Measurements from ENCODE around the gene SGCE.
"Not testable (repeated sequence)": the region's sequence is repeated elsewhere in the genome, so short reads cannot be mapped to it uniquely, and the experiment has no call there.

The SGCE gene

GRCh38 chr7:94655848-94656657 is at the start of gene SGCE:
Gene SGCE (minus strand): TSS chr7:94656133. CDS start chr7:94656098, 35 bp downstream.
- H3K4me1 Mint-ChIP-seq = peaks cover 21% of the 10 kb centered on the region
- H3K27me3 Mint-ChIP-seq = peaks cover 26% of the 10 kb centered on the region
- peaks cover 5% of the 10 kb centered on the region for H3K36me3 Mint-ChIP-seq (ENCODE audit: insufficient read depth)
- peak within 1 kb of the TSS; percentile 44 for H3K27ac Mint-ChIP-seq (ENCODE audit: low read depth)
- no peaks in the 10 kb centered on the region for H3K9me3 Mint-ChIP-seq
- H3K4me3 Mint-ChIP-seq = peak within 1 kb of the TSS; percentile 78
- ATAC-seq (replicated peaks; ENCODE audit: extremely low read depth, poor library complexity, severe bottlenecking) = no peak
- peak in 1 of 2 donors; percentile 21 for DNase-seq (ENCODE audit: low spot score in 2 of 2)

- H3K4me3 Mint-ChIP-seq; DNase-seq (ENCODE audit: low spot score in 2 of 2); H3K27ac Mint-ChIP-seq (ENCODE audit: low read depth); ATAC-seq (replicated peaks; ENCODE audit: extremely low read depth, poor library complexity, severe bottlenecking); H3K36me3 Mint-ChIP-seq (ENCODE audit: insufficient read depth); H3K9me3 Mint-ChIP-seq; H3K4me1 Mint-ChIP-seq: not testable (repeated sequence)
- peaks cover 10% of the 10 kb centered on the region for H3K27me3 Mint-ChIP-seq
Measured at GRCh38 chr7:94705155-94706021, 49.5 kb upstream of the SGCE start.

- Mint-ChIP-seq H3K9me3 (no peaks in the 10 kb centered on the region), H3K27me3 (peaks cover under 1% of the 10 kb centered on the region), H3K4me1 (no peaks in the 10 kb centered on the region), H3K36me3 (ENCODE audit: insufficient read depth) (no peaks in the 10 kb centered on the region), H3K27ac (ENCODE audit: low read depth) (no peak overlapping the region), H3K4me3 (no peak overlapping the region)
- ATAC-seq (replicated peaks; ENCODE audit: extremely low read depth, poor library complexity, severe bottlenecking) = no peak
- no peak for DNase-seq (ENCODE audit: low spot score in 2 of 2)
Measured at GRCh38 chr7:94701555-94701973, 45.6 kb upstream of the SGCE start.

DNA sequence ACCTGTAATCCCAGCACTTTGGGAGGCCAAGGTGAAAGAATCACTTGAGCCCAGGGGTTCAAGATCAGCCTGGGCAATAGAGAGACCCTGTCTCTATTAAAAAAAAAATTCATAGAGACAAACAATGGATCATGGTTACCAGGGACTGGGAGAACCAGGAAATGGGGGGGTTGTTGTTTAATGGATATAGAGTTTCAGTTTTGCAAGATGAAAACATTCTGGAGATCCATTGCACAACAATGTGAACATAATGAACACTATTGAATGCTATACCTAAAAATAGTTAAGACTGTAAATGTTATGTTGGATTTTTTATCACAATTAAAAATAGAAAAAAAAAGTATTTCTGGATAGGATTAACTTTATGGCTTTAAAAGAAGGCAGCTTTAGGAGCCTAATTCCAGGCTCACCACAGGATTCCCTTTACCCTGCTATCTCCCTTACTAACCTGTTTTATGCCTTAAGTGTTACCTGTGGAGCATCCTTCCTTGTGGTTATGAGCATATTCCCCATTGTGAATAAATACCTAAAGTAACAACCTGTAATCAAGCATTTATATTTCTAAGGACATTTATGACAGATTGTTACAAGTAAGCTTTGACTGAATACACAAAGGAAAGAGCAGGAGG is 45.1 kb upstream of the SGCE start:
- DNase-seq (ENCODE audit: low spot score in 2 of 2) = no peak
- Mint-ChIP-seq H3K9me3 (no peaks in the 10 kb centered on the region), H3K36me3 (ENCODE audit: insufficient read depth) (no peaks in the 10 kb centered on the region), H3K27me3 (peaks cover 6% of the 10 kb centered on the region), H3K4me3 (no peak overlapping the region), H3K27ac (ENCODE audit: low read depth) (no peak overlapping the region), H3K4me1 (no peaks in the 10 kb centered on the region)
- no peak for ATAC-seq (replicated peaks; ENCODE audit: extremely low read depth, poor library complexity, severe bottlenecking)

GRCh38 chr7:94698275-94698674 is 42.3 kb upstream of the SGCE start:
- Mint-ChIP-seq H3K4me1 (no peaks in the 10 kb centered on the region), H3K9me3 (no peaks in the 10 kb centered on the region), H3K4me3 (no peak overlapping the region), H3K27me3 (peaks cover 12% of the 10 kb centered on the region), H3K36me3 (ENCODE audit: insufficient read depth) (no peaks in the 10 kb centered on the region), H3K27ac (ENCODE audit: low read depth) (no peak overlapping the region)
- DNase-seq (ENCODE audit: low spot score in 2 of 2) = no peak
- ATAC-seq (replicated peaks; ENCODE audit: extremely low read depth, poor library complexity, severe bottlenecking) = no peak

GRCh38 chr7:94697035-94697974 is 41.4 kb upstream of the SGCE start:
- Mint-ChIP-seq H3K9me3 (no peaks in the 10 kb centered on the region), H3K4me3 (no peak overlapping the region), H3K4me1 (no peaks in the 10 kb centered on the region), H3K27ac (ENCODE audit: low read depth) (no peak overlapping the region), H3K36me3 (ENCODE audit: insufficient read depth) (no peaks in the 10 kb centered on the region), H3K27me3 (peaks cover 12% of the 10 kb centered on the region)
- ATAC-seq (replicated peaks; ENCODE audit: extremely low read depth, poor library complexity, severe bottlenecking) (no peak), DNase-seq (ENCODE audit: low spot score in 2 of 2) (no peak)

- DNase-seq (ENCODE audit: low spot score in 2 of 2) (no peak), ATAC-seq (replicated peaks; ENCODE audit: extremely low read depth, poor library complexity, severe bottlenecking) (no peak)
- Mint-ChIP-seq H3K27me3 (peaks cover 11% of the 10 kb centered on the region), H3K36me3 (ENCODE audit: insufficient read depth) (no peaks in the 10 kb centered on the region), H3K4me3 (no peak overlapping the region), H3K9me3 (no peaks in the 10 kb centered on the region), H3K27ac (ENCODE audit: low read depth) (no peak overlapping the region), H3K4me1 (no peaks in the 10 kb centered on the region)
Measured at GRCh38 chr7:94687810-94688209, 31.9 kb upstream of the SGCE start.

DNA sequence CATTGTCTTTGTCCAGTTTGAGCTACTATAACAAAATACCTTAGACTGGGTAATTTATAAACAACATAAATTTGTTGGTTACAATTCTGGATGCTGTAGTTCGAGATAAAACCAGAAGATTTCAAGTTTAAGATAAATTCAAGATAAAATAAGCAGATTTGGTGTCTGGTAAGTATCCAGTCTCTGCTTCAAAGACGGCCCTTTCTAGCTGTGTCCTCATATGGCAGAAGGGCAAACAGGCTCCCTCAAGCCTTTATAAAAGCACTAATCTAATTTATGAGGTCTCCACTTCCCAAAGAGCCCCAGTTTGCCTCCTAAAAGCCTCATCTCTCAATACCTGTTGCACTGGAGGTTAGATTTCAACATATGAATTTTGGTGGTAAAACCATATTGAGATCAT is 31.1 kb upstream of the SGCE start:
- H3K4me1 Mint-ChIP-seq = no peaks in the 10 kb centered on the region
- no peak overlapping the region for H3K4me3 Mint-ChIP-seq
- H3K36me3 Mint-ChIP-seq (ENCODE audit: insufficient read depth) = no peaks in the 10 kb centered on the region
- H3K27me3 Mint-ChIP-seq = peaks cover 11% of the 10 kb centered on the region
- no peaks in the 10 kb centered on the region for H3K9me3 Mint-ChIP-seq
- no peak overlapping the region for H3K27ac Mint-ChIP-seq (ENCODE audit: low read depth)
- DNase-seq (ENCODE audit: low spot score in 2 of 2) = no peak
- ATAC-seq (replicated peaks; ENCODE audit: extremely low read depth, poor library complexity, severe bottlenecking) = no peak

DNA sequence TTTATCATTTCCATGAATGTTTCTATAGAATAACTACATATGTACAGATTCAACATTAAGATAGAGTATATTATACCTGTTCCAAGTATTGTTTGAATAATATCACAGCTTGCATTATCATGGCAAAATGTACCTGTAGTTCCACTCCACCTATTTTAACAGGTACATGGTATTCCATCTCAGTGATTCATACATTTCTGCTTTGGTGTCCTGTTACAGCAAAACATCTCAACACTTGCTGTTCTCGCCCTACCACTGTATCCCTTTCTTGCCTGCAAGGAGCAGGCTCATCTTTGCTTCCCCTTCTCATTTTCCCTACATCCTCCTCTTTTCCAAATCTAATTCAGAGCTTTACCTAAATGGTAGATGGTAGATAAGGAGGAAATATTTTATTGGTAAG is 27.1 kb upstream of the SGCE start:
- H3K36me3 Mint-ChIP-seq (ENCODE audit: insufficient read depth) = no peaks in the 10 kb centered on the region
- peaks cover 21% of the 10 kb centered on the region for H3K27me3 Mint-ChIP-seq
- H3K27ac Mint-ChIP-seq (ENCODE audit: low read depth) = no peak overlapping the region
- H3K9me3 Mint-ChIP-seq = no peaks in the 10 kb centered on the region
- ATAC-seq (replicated peaks; ENCODE audit: extremely low read depth, poor library complexity, severe bottlenecking) = no peak
- no peak overlapping the region for H3K4me3 Mint-ChIP-seq
- no peak for DNase-seq (ENCODE audit: low spot score in 2 of 2)
- H3K4me1 Mint-ChIP-seq = no peaks in the 10 kb centered on the region

DNA sequence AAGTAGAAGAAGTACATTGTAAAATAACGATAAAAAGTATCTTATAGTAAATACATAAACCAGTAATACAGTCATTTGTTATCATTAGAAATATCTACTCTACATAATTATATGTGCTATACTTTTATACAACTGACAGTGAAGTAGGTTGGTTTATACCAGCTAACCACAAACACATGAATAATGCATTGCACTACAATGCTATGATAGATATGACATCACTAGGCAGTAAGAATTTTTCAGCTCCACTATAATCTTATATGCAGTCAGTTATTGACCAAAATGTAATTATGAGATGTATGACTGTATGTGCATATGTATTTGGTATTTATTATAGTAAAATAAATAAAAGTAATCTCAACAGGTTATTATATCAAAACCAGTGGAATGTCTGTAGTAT is 23.4 kb upstream of the SGCE start:
- no peaks in the 10 kb centered on the region for H3K36me3 Mint-ChIP-seq (ENCODE audit: insufficient read depth)
- ATAC-seq (replicated peaks; ENCODE audit: extremely low read depth, poor library complexity, severe bottlenecking) (no peak), DNase-seq (ENCODE audit: low spot score in 2 of 2) (no peak)
- no peak overlapping the region for H3K4me3 Mint-ChIP-seq
- no peaks in the 10 kb centered on the region for H3K9me3 Mint-ChIP-seq
- no peaks in the 10 kb centered on the region for H3K4me1 Mint-ChIP-seq
- no peak overlapping the region for H3K27ac Mint-ChIP-seq (ENCODE audit: low read depth)
- peaks cover 22% of the 10 kb centered on the region for H3K27me3 Mint-ChIP-seq

- ATAC-seq (replicated peaks; ENCODE audit: extremely low read depth, poor library complexity, severe bottlenecking) (no peak), DNase-seq (ENCODE audit: low spot score in 2 of 2) (no peak)
- Mint-ChIP-seq H3K4me1 (no peaks in the 10 kb centered on the region), H3K27me3 (peaks cover 22% of the 10 kb centered on the region), H3K9me3 (no peaks in the 10 kb centered on the region), H3K27ac (ENCODE audit: low read depth) (no peak overlapping the region), H3K4me3 (no peak overlapping the region), H3K36me3 (ENCODE audit: insufficient read depth) (no peaks in the 10 kb centered on the region)
Measured at GRCh38 chr7:94676431-94676830, 20.5 kb upstream of the SGCE start.

- no peak for DNase-seq (ENCODE audit: low spot score in 2 of 2)
- H3K27me3 Mint-ChIP-seq = peaks cover 29% of the 10 kb centered on the region
- no peak overlapping the region for H3K27ac Mint-ChIP-seq (ENCODE audit: low read depth)
- no peak for ATAC-seq (replicated peaks; ENCODE audit: extremely low read depth, poor library complexity, severe bottlenecking)
- H3K4me3 Mint-ChIP-seq = no peak overlapping the region
- H3K36me3 Mint-ChIP-seq (ENCODE audit: insufficient read depth) = no peaks in the 10 kb centered on the region
- no peaks in the 10 kb centered on the region for H3K4me1 Mint-ChIP-seq
- H3K9me3 Mint-ChIP-seq = no peaks in the 10 kb centered on the region
Measured at GRCh38 chr7:94675356-94675755, 19.4 kb upstream of the SGCE start.
